ENCODE data around the gene PRKAG3. TPM values are rescaled to one million over a fixed set of nuclear protein-coding genes. Genes with fewer than 3 reads are reported as not detected.

Gene PRKAG3
- total RNA-seq: 0.37 TPM in 1 of 2 replicates, not detected in the other

DNA sequence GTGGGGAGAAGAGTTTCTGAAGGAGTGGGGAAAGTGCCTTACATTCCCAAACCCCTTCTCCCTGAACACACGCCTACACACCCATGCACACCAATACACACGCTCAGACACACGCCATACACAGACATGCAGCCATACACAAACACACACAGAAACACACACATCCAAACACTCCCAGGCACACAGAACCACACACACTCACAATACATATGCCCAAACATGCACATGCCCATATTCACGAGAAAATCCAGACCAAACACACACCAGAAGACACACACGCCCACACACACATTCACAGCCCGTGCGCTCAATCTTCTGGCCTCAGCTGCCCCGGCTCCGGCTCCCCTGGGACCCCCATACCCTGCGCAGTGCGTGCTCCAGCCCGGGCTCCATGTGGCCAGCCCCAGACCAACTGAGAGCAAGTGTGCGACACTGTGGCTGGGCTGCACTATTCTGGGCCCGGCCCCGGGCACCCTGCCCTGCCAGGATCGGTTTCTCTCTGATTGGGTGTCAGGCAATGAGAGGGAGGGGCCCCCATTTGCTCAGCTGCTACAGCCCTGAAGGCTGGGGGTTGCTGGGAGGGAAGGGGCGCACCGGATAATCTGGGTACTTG, at the start of gene PRKAG3:
PRKAG3 (minus strand) TSS at position 426 of the 613 bp plus-strand sequence.

GRCh38 chr2:218880102-218880858, 48.7 kb upstream of the PRKAG3 start, which contains the start of gene WNT10A:
Gene WNT10A, plus strand, starts transcription at chr2:218880852. Its CDS starts 144 bp downstream, at chr2:218880996.

GRCh38 chr2:218859556-218859987, 28.0 kb upstream of the PRKAG3 start, which contains the start of gene WNT6:
Gene WNT6, plus strand, starts transcription at chr2:218859805. Its CDS starts 233 bp downstream, at chr2:218860038.

GRCh38 chr2:218781691-218782527, 49.7 kb downstream of the PRKAG3 start, which contains the start of gene CYP27A1:
Gene CYP27A1, plus strand, starts transcription at chr2:218782147. Its CDS starts 36 bp downstream, at chr2:218782183.

Other genes with a start within 250 kb of the PRKAG3 start
- gene PLCD4, start 223.9 kb downstream of the PRKAG3 start, total RNA-seq: 2.2 and 2.6 TPM in 2 replicates
- 12.9 and 20.9 TPM in 2 replicates for gene ZNF142, start 172.2 kb downstream of the PRKAG3 start, total RNA-seq
- 42.6 and 48.1 TPM in 2 replicates for gene BCS1L, start 172.1 kb downstream of the PRKAG3 start, total RNA-seq
- 29.8 and 39.3 TPM in 2 replicates for gene RNF25, start 159.8 kb downstream of the PRKAG3 start, total RNA-seq
- gene STK36, start 159.7 kb downstream of the PRKAG3 start, total RNA-seq: 22.4 and 24.0 TPM in 2 replicates
- 12.1 and 15.1 TPM in 2 replicates for gene TTLL4, start 121.0 kb downstream of the PRKAG3 start, total RNA-seq
- 0.98 and 3.7 TPM in 2 replicates for gene CYP27A1, start 49.7 kb downstream of the PRKAG3 start, total RNA-seq
- not detected in 2 replicates for gene WNT6, start 28.0 kb upstream of the PRKAG3 start, total RNA-seq
- not detected in 2 replicates for gene WNT10A, start 49.0 kb upstream of the PRKAG3 start, total RNA-seq
- not detected in 2 replicates for gene CDK5R2, start 127.9 kb upstream of the PRKAG3 start, total RNA-seq
- gene FEV, start 153.4 kb upstream of the PRKAG3 start, total RNA-seq: not detected in 2 replicates
- gene CRYBA2, start 161.6 kb upstream of the PRKAG3 start, total RNA-seq: not detected in 2 replicates
- 0.20 TPM in 1 of 2 replicates, not detected in the other for gene CFAP65, start 209.7 kb upstream of the PRKAG3 start, total RNA-seq
- gene IHH, start 229.1 kb upstream of the PRKAG3 start, total RNA-seq: not detected in 2 replicates

Data from subcutaneous preadipocyte (primary cell).